Thoracic aorta (tissue), 2 donors: ENCODE measurements around the gene PRKCZ. TPM values are rescaled to one million over a fixed set of nuclear protein-coding genes. Genes with fewer than 3 reads are reported as not detected.

Source experiments
- ATAC-seq: fragments of 150-250 bp; one replicate; pipeline ENCODE4 v1.8.0; 2017; ENCODE audit warnings: low read depth; ENCODE audit not compliant: insufficient number of reproducible peaks, low FRiP score
- DNase-seq: peaks from one replicate; pipeline ENCODE4 v3.0.0-alpha.2; 2020; ENCODE audit warnings: low spot score
- H3K27ac ChIP-seq, 2 donors: fragments of 200-600 bp; sonication (generic); 1 replicate in 1 of 2; 2 replicates in 1 of 2; pipeline ENCODE4 v1.5.1; 2016; ENCODE audit warnings: mild to moderate bottlenecking in 2 of 2, moderate library complexity in 2 of 2
- H3K27me3 ChIP-seq: fragments of 200-600 bp; sonication (generic); replicated peaks from 2 replicates; pipeline ENCODE4 v1.6.0; 2016; ENCODE audit warnings: mild to moderate bottlenecking; ENCODE audit not compliant: insufficient read depth
- H3K36me3 ChIP-seq: fragments of 200-600 bp; sonication (generic); one replicate; pipeline ENCODE4 v1.5.1; 2016
- H3K4me1 ChIP-seq, 2 donors: fragments of 200-600 bp; sonication (generic); 1 replicate in 1 of 2; 2 replicates in 1 of 2; pipeline versions ENCODE4 v1.5.1 to v1.6.0; 2016; ENCODE audit warnings: low read depth in 2 of 2, mild to moderate bottlenecking in 1 of 2; ENCODE audit not compliant: control insufficient read depth in 1 of 2
- H3K4me3 ChIP-seq: fragments of 200-600 bp; sonication (generic); 2 replicates; pipeline ENCODE4 v1.5.1; 2016; ENCODE audit warnings: mild to moderate bottlenecking
- H3K9me3 ChIP-seq: fragments of 200-600 bp; sonication (generic); 2 replicates; pipeline ENCODE4 v1.5.1; 2016
- CTCF ChIP-seq: fragments of 200-600 bp; sonication (generic); IDR thresholded peaks from one replicate; pipeline ENCODE4 v1.5.1; 2019; ENCODE audit warnings: antibody characterized with exemption
- total RNA-seq, 2 donors: library from RNA; depleted of rRNA; stranded (reverse); fragments of >200 nt; gene quantifications; one replicate each; pipeline versions ENCODE4 v1.1.0 to v1.2.3, GENCODE V29; 2016

The PRKCZ gene
- total RNA-seq, 2 donors from 2014 or later: 0.68 TPM; not detected in 1

GRCh38 chr1:2080884-2081283, 30.7 kb downstream of the PRKCZ start:
- Histone ChIP-seq H3K36me3 (no peaks in the 10 kb centered on the region), H3K9me3 (peaks cover 19% of the 10 kb centered on the region), H3K27ac (no peak overlapping the region), H3K27me3 (no peaks in the 10 kb centered on the region), H3K4me3 (no peak overlapping the region), H3K4me1 (no peaks in the 10 kb centered on the region)
- no peak for TF ChIP-seq CTCF
- ATAC-seq (no peak), DNase-seq (no peak)

- Histone ChIP-seq H3K27me3 (no peaks in the 10 kb centered on the region), H3K36me3 (no peaks in the 10 kb centered on the region), H3K4me3 (no peak overlapping the region), H3K9me3 (peaks cover 19% of the 10 kb centered on the region), H3K27ac (no peak overlapping the region), H3K4me1 (no peaks in the 10 kb centered on the region)
- ATAC-seq (no peak), DNase-seq (no peak)
- no peak for TF ChIP-seq CTCF
Observed at GRCh38 chr1:2081326-2081885, 31.2 kb downstream of the PRKCZ start.

- Histone ChIP-seq H3K9me3 (peaks cover 19% of the 10 kb centered on the region), H3K4me1 (no peaks in the 10 kb centered on the region), H3K27ac (no peak overlapping the region), H3K36me3 (no peaks in the 10 kb centered on the region), H3K27me3 (no peaks in the 10 kb centered on the region), H3K4me3 (no peak overlapping the region)
- no peak for ATAC-seq
- DNase-seq: no peak
- no peak for TF ChIP-seq CTCF
Observed at GRCh38 chr1:2082064-2082463, 31.9 kb downstream of the PRKCZ start.

GRCh38 chr1:2083666-2084065, 33.5 kb downstream of the PRKCZ start:
- no peak for TF ChIP-seq CTCF
- Histone ChIP-seq H3K4me1 (no peaks in the 10 kb centered on the region), H3K4me3 (no peak overlapping the region), H3K27me3 (no peaks in the 10 kb centered on the region), H3K9me3 (peaks cover 8% of the 10 kb centered on the region), H3K36me3 (no peaks in the 10 kb centered on the region), H3K27ac (no peak overlapping the region)
- ATAC-seq: no peak
- DNase-seq: no peak

- DNase-seq: no peak
- Histone ChIP-seq H3K36me3 (no peaks in the 10 kb centered on the region), H3K27ac (no peak overlapping the region), H3K4me3 (no peak overlapping the region), H3K27me3 (no peaks in the 10 kb centered on the region), H3K9me3 (peaks cover 4% of the 10 kb centered on the region), H3K4me1 (no peaks in the 10 kb centered on the region)
- no peak for TF ChIP-seq CTCF
- no peak for ATAC-seq
Observed at GRCh38 chr1:2084306-2084705, 34.1 kb downstream of the PRKCZ start.
